Measurements from ENCODE around the gene TSC22D4.
"Not testable (repeated sequence)": the region's sequence is repeated elsewhere in the genome, so short reads cannot be mapped to it uniquely, and the experiment has no call there.

Gene TSC22D4

GRCh38 chr7:100453854-100454253 lies 25.2 kb downstream of the TSC22D4 start:
- not testable (repeated sequence) for H3K4me3 ChIP-seq (ENCODE audit: low read depth in 1 of 2, low read length in 2 of 2); H3K27ac ChIP-seq (ENCODE audit: low read length); H3K9me3 ChIP-seq (ENCODE audit: control insufficient read depth in 1 of 2, low read length in 2 of 2); H3K27me3 ChIP-seq (ENCODE audit: low read depth, low read length); H3K4me1 ChIP-seq (ENCODE audit: control insufficient read depth in 1 of 2, insufficient read depth in 2 of 2, low read length in 2 of 2); H3K36me3 ChIP-seq (ENCODE audit: control insufficient read depth in 1 of 2, insufficient read depth in 2 of 2, low read length in 2 of 2)

- no peak overlapping the region for H3K27ac ChIP-seq (ENCODE audit: low read length)
- no peaks in the 10 kb centered on the region for H3K4me1 ChIP-seq (ENCODE audit: control insufficient read depth in 1 of 2, insufficient read depth in 2 of 2, low read length in 2 of 2)
- no peaks in the 10 kb centered on the region for H3K9me3 ChIP-seq (ENCODE audit: control insufficient read depth in 1 of 2, low read length in 2 of 2)
- H3K4me3 ChIP-seq (ENCODE audit: low read depth in 1 of 2, low read length in 2 of 2): no peak overlapping the region
- H3K36me3 ChIP-seq (ENCODE audit: control insufficient read depth in 1 of 2, insufficient read depth in 2 of 2, low read length in 2 of 2): peaks cover 0 to 8% of the 10 kb centered on the region in 2 donors
- no peaks in the 10 kb centered on the region for H3K27me3 ChIP-seq (ENCODE audit: low read depth, low read length)
Measured at GRCh38 chr7:100452513-100452912, 26.5 kb downstream of the TSC22D4 start.

GRCh38 chr7:100449190-100449795 lies 29.7 kb downstream of the TSC22D4 start:
- Histone ChIP-seq H3K4me3 (ENCODE audit: low read depth in 1 of 2, low read length in 2 of 2) (no peak overlapping the region), H3K36me3 (ENCODE audit: control insufficient read depth in 1 of 2, insufficient read depth in 2 of 2, low read length in 2 of 2) (no peaks in the 10 kb centered on the region), H3K27me3 (ENCODE audit: low read depth, low read length) (no peaks in the 10 kb centered on the region), H3K4me1 (ENCODE audit: control insufficient read depth in 1 of 2, insufficient read depth in 2 of 2, low read length in 2 of 2) (no peaks in the 10 kb centered on the region), H3K27ac (ENCODE audit: low read length) (no peak overlapping the region), H3K9me3 (ENCODE audit: control insufficient read depth in 1 of 2, low read length in 2 of 2) (no peaks in the 10 kb centered on the region)

- not testable (repeated sequence) for H3K27me3 ChIP-seq (ENCODE audit: low read depth, low read length); H3K4me1 ChIP-seq (ENCODE audit: control insufficient read depth in 1 of 2, insufficient read depth in 2 of 2, low read length in 2 of 2); H3K4me3 ChIP-seq (ENCODE audit: low read depth in 1 of 2, low read length in 2 of 2); H3K27ac ChIP-seq (ENCODE audit: low read length); H3K36me3 ChIP-seq (ENCODE audit: control insufficient read depth in 1 of 2, insufficient read depth in 2 of 2, low read length in 2 of 2); H3K9me3 ChIP-seq (ENCODE audit: control insufficient read depth in 1 of 2, low read length in 2 of 2)
Measured at GRCh38 chr7:100447363-100447762, 31.7 kb downstream of the TSC22D4 start.

- H3K36me3 ChIP-seq (ENCODE audit: control insufficient read depth in 1 of 2, insufficient read depth in 2 of 2, low read length in 2 of 2): no peaks in the 10 kb centered on the region
- no peak overlapping the region for H3K27ac ChIP-seq (ENCODE audit: low read length)
- H3K27me3 ChIP-seq (ENCODE audit: low read depth, low read length): no peaks in the 10 kb centered on the region
- H3K4me3 ChIP-seq (ENCODE audit: low read depth in 1 of 2, low read length in 2 of 2): no peak overlapping the region
- H3K9me3 ChIP-seq (ENCODE audit: control insufficient read depth in 1 of 2, low read length in 2 of 2): no peaks in the 10 kb centered on the region
- peaks cover 0 to 6% of the 10 kb centered on the region in 2 donors for H3K4me1 ChIP-seq (ENCODE audit: control insufficient read depth in 1 of 2, insufficient read depth in 2 of 2, low read length in 2 of 2)
Measured at GRCh38 chr7:100446040-100446439, 33.0 kb downstream of the TSC22D4 start.

- Histone ChIP-seq H3K36me3 (ENCODE audit: control insufficient read depth in 1 of 2, insufficient read depth in 2 of 2, low read length in 2 of 2) (no peaks in the 10 kb centered on the region), H3K4me1 (ENCODE audit: control insufficient read depth in 1 of 2, insufficient read depth in 2 of 2, low read length in 2 of 2) (peaks cover 0 to 6% of the 10 kb centered on the region in 2 donors), H3K27ac (ENCODE audit: low read length) (no peak overlapping the region), H3K27me3 (ENCODE audit: low read depth, low read length) (no peaks in the 10 kb centered on the region), H3K4me3 (ENCODE audit: low read depth in 1 of 2, low read length in 2 of 2) (no peak overlapping the region), H3K9me3 (ENCODE audit: control insufficient read depth in 1 of 2, low read length in 2 of 2) (no peaks in the 10 kb centered on the region)
Measured at GRCh38 chr7:100444311-100445278, 34.4 kb downstream of the TSC22D4 start.

GRCh38 chr7:100443096-100443840 lies 35.7 kb downstream of the TSC22D4 start:
- H3K4me1 ChIP-seq (ENCODE audit: control insufficient read depth in 1 of 2, insufficient read depth in 2 of 2, low read length in 2 of 2): peaks cover 0 to 6% of the 10 kb centered on the region in 2 donors
- H3K9me3 ChIP-seq (ENCODE audit: control insufficient read depth in 1 of 2, low read length in 2 of 2): no peaks in the 10 kb centered on the region
- H3K27ac ChIP-seq (ENCODE audit: low read length): no peak overlapping the region
- no peak overlapping the region for H3K4me3 ChIP-seq (ENCODE audit: low read depth in 1 of 2, low read length in 2 of 2)
- no peaks in the 10 kb centered on the region for H3K36me3 ChIP-seq (ENCODE audit: control insufficient read depth in 1 of 2, insufficient read depth in 2 of 2, low read length in 2 of 2)
- no peaks in the 10 kb centered on the region for H3K27me3 ChIP-seq (ENCODE audit: low read depth, low read length)

GRCh38 chr7:100441641-100442535 lies 37.1 kb downstream of the TSC22D4 start:
- H3K27ac ChIP-seq (ENCODE audit: low read length): no peak overlapping the region
- H3K4me1 ChIP-seq (ENCODE audit: control insufficient read depth in 1 of 2, insufficient read depth in 2 of 2, low read length in 2 of 2): peaks cover 0 to 6% of the 10 kb centered on the region in 2 donors
- H3K9me3 ChIP-seq (ENCODE audit: control insufficient read depth in 1 of 2, low read length in 2 of 2): no peaks in the 10 kb centered on the region
- H3K36me3 ChIP-seq (ENCODE audit: control insufficient read depth in 1 of 2, insufficient read depth in 2 of 2, low read length in 2 of 2): no peaks in the 10 kb centered on the region
- H3K4me3 ChIP-seq (ENCODE audit: low read depth in 1 of 2, low read length in 2 of 2): no peak overlapping the region
- no peaks in the 10 kb centered on the region for H3K27me3 ChIP-seq (ENCODE audit: low read depth, low read length)

GRCh38 chr7:100439244-100439643 lies 39.8 kb downstream of the TSC22D4 start:
- peaks cover 0 to 19% of the 10 kb centered on the region in 2 donors for H3K4me1 ChIP-seq (ENCODE audit: control insufficient read depth in 1 of 2, insufficient read depth in 2 of 2, low read length in 2 of 2)
- H3K36me3 ChIP-seq (ENCODE audit: control insufficient read depth in 1 of 2, insufficient read depth in 2 of 2, low read length in 2 of 2); H3K27ac ChIP-seq (ENCODE audit: low read length); H3K4me3 ChIP-seq (ENCODE audit: low read depth in 1 of 2, low read length in 2 of 2); H3K27me3 ChIP-seq (ENCODE audit: low read depth, low read length); H3K9me3 ChIP-seq (ENCODE audit: control insufficient read depth in 1 of 2, low read length in 2 of 2): not testable (repeated sequence)

GRCh38 chr7:100438731-100439130 lies 40.3 kb downstream of the TSC22D4 start:
- peaks cover 0 to 19% of the 10 kb centered on the region in 2 donors for H3K4me1 ChIP-seq (ENCODE audit: control insufficient read depth in 1 of 2, insufficient read depth in 2 of 2, low read length in 2 of 2)
- H3K36me3 ChIP-seq (ENCODE audit: control insufficient read depth in 1 of 2, insufficient read depth in 2 of 2, low read length in 2 of 2); H3K27ac ChIP-seq (ENCODE audit: low read length); H3K27me3 ChIP-seq (ENCODE audit: low read depth, low read length); H3K9me3 ChIP-seq (ENCODE audit: control insufficient read depth in 1 of 2, low read length in 2 of 2); H3K4me3 ChIP-seq (ENCODE audit: low read depth in 1 of 2, low read length in 2 of 2): not testable (repeated sequence)

Measured in muscle layer of duodenum (tissue), 2 donors.